HG03571 (cell line): Measurements from ENCODE around the gene MUSK.
"Not testable (repeated sequence)": the region's sequence is repeated elsewhere in the genome, so short reads cannot be mapped to it uniquely, and the experiment has no call there.

Experiments used
- ATAC-seq: cut with Tn5 transposase; IDR thresholded peaks from one replicate; pipeline ENCODE4 v1.9.1; 2021; ENCODE audit not compliant: unreplicated experiment

Gene MUSK

GRCh38 chr9:110807956-110808598, 139.5 kb downstream of the MUSK start:
- peak; percentile 56 for ATAC-seq

- ATAC-seq: peak; percentile 94
Measured at GRCh38 chr9:110808599-110808980, 140.0 kb downstream of the MUSK start.

- peak; percentile 28 for ATAC-seq
Measured at GRCh38 chr9:110809038-110809595, 140.5 kb downstream of the MUSK start.

- no peak for ATAC-seq
Measured at GRCh38 chr9:110810262-110810976, 141.8 kb downstream of the MUSK start.

- no peak for ATAC-seq
Measured at GRCh38 chr9:110812886-110813285, 144.3 kb downstream of the MUSK start.

GRCh38 chr9:110814159-110814558, 145.6 kb downstream of the MUSK start:
- ATAC-seq: no peak

- ATAC-seq: no peak
Measured at GRCh38 chr9:110815361-110815760, 146.8 kb downstream of the MUSK start.

- no peak for ATAC-seq
Measured at GRCh38 chr9:110820381-110820780, 151.8 kb downstream of the MUSK start.

GRCh38 chr9:110821064-110821463, 152.5 kb downstream of the MUSK start:
- ATAC-seq: peak; percentile 74

- not testable (repeated sequence) for ATAC-seq
Measured at GRCh38 chr9:110825129-110825528, 156.5 kb downstream of the MUSK start.

- no peak for ATAC-seq
Measured at GRCh38 chr9:110825950-110826349, 157.4 kb downstream of the MUSK start.

GRCh38 chr9:110826400-110826799, 157.8 kb downstream of the MUSK start:
- ATAC-seq: not testable (repeated sequence)

GRCh38 chr9:110828264-110828663, 159.7 kb downstream of the MUSK start:
- no peak for ATAC-seq

- no peak for ATAC-seq
Measured at GRCh38 chr9:110830495-110830894, 161.9 kb downstream of the MUSK start.

- no peak for ATAC-seq
Measured at GRCh38 chr9:110832926-110833325, 164.3 kb downstream of the MUSK start.

- ATAC-seq: no peak
Measured at GRCh38 chr9:110835404-110835803, 166.8 kb downstream of the MUSK start.

GRCh38 chr9:110835859-110836271, 167.3 kb downstream of the MUSK start:
- no peak for ATAC-seq

- peak; percentile 69 for ATAC-seq
Measured at GRCh38 chr9:110837401-110838005, 168.9 kb downstream of the MUSK start.

- no peak for ATAC-seq
Measured at GRCh38 chr9:110842169-110842568, 173.6 kb downstream of the MUSK start.

- ATAC-seq: no peak
Measured at GRCh38 chr9:110842986-110843385, 174.4 kb downstream of the MUSK start.

- no peak for ATAC-seq
Measured at GRCh38 chr9:110844121-110844520, 175.5 kb downstream of the MUSK start.

GRCh38 chr9:110846215-110846614, 177.6 kb downstream of the MUSK start:
- no peak for ATAC-seq
